GM18507 (cell line): Measurements from ENCODE around the gene PRSS3.
A peak's percentile ranks its signal among the peaks of the same experiment; 100 is the strongest.
"Not testable (repeated sequence)": the region's sequence is repeated elsewhere in the genome, so short reads cannot be mapped to it uniquely, and the experiment has no call there.

Experiments used
- DNase-seq: peaks from one replicate; pipeline ENCODE4 v3.0.0; 2011; ENCODE audit warnings: low read depth; ENCODE audit not compliant: insufficient read length; ENCODE audit errors: extremely low spot score
- FAIRE-seq: peaks from 2 replicates; lab custom pipeline; 2011; peaks lifted over from hg19 to GRCh38; lab: Jason Lieb, UNC

Gene PRSS3

GRCh38 chr9:33815781-33816180 is 20.4 kb downstream of the PRSS3 start:
- no peak for DNase-seq

GRCh38 chr9:33816327-33817252 is 21.2 kb downstream of the PRSS3 start, which contains the start of gene UBE2R2:
UBE2R2 (plus strand) TSS chr9:33817160; CDS start chr9:33817758, 598 bp downstream.
- DNase-seq (peak; percentile 98), FAIRE-seq (peak; percentile 87)

More at GRCh38 chr9:33815781-33816180, 20.4 kb downstream of the PRSS3 start:
- FAIRE-seq: no peak

- DNase-seq (peak; percentile 23), FAIRE-seq (no peak)
These were observed 22.2 kb downstream of the PRSS3 start for GRCh38 chr9:33817327-33818166.

- DNase-seq (no peak), FAIRE-seq (peak; percentile 67)
These were observed 22.9 kb downstream of the PRSS3 start for GRCh38 chr9:33818167-33818846.

GRCh38 chr9:33818847-33819500 is 23.6 kb downstream of the PRSS3 start:
- DNase-seq (no peak), FAIRE-seq (no peak)

GRCh38 chr9:33820231-33820745 is 24.9 kb downstream of the PRSS3 start:
- FAIRE-seq (no peak), DNase-seq (no peak)

- DNase-seq: no peak
- FAIRE-seq: peak; percentile 47
These were observed 28.4 kb downstream of the PRSS3 start for GRCh38 chr9:33823801-33824200.

- not testable (repeated sequence) for FAIRE-seq, DNase-seq
These were observed 31.9 kb downstream of the PRSS3 start for GRCh38 chr9:33827285-33827684.

GRCh38 chr9:33829641-33830230 is 34.4 kb downstream of the PRSS3 start:
- not testable (repeated sequence) for FAIRE-seq, DNase-seq

- no peak for DNase-seq
- FAIRE-seq: no peak
These were observed 40.4 kb downstream of the PRSS3 start for GRCh38 chr9:33835625-33836260.

GRCh38 chr9:33836261-33836660 is 40.9 kb downstream of the PRSS3 start:
- FAIRE-seq, DNase-seq: not testable (repeated sequence)

- DNase-seq (no peak), FAIRE-seq (no peak)
These were observed 41.8 kb downstream of the PRSS3 start for GRCh38 chr9:33837138-33837537.

- no peak for FAIRE-seq
- no peak for DNase-seq
These were observed 45.0 kb downstream of the PRSS3 start for GRCh38 chr9:33840381-33840780.

- no peak for DNase-seq
- FAIRE-seq: no peak
These were observed 48.1 kb downstream of the PRSS3 start for GRCh38 chr9:33843312-33843961.

GRCh38 chr9:33846231-33846630 is 50.9 kb downstream of the PRSS3 start:
- DNase-seq: no peak
- no peak for FAIRE-seq

GRCh38 chr9:33847894-33848205 is 52.5 kb downstream of the PRSS3 start:
- not testable (repeated sequence) for FAIRE-seq, DNase-seq
